KOPT-K1 (cell line): ENCODE measurements around the gene ZNF570.

Experiments used
- H3K27ac ChIP-seq: fragments of 200-600 bp; sonication (generic); 2 replicates; pipeline ENCODE4 v1.5.1; 2016; ENCODE audit warnings: antibody characterized with exemption, mild to moderate bottlenecking, low read depth, low read length; ENCODE audit not compliant: poor library complexity, severe bottlenecking
- H3K36me3 ChIP-seq: fragments of 200-600 bp; sonication (generic); 2 replicates; pipeline ENCODE4 v1.5.1; 2017; ENCODE audit warnings: antibody characterized with exemption, mild to moderate bottlenecking, low read length, moderate library complexity; ENCODE audit not compliant: insufficient read depth
- H3K9me3 ChIP-seq: fragments of 200-600 bp; sonication (generic); 2 replicates; pipeline ENCODE4 v1.5.1; 2017; ENCODE audit warnings: antibody characterized with exemption, low read length, mild to moderate bottlenecking; ENCODE audit not compliant: insufficient read depth, poor library complexity, severe bottlenecking

The ZNF570 gene

DNA sequence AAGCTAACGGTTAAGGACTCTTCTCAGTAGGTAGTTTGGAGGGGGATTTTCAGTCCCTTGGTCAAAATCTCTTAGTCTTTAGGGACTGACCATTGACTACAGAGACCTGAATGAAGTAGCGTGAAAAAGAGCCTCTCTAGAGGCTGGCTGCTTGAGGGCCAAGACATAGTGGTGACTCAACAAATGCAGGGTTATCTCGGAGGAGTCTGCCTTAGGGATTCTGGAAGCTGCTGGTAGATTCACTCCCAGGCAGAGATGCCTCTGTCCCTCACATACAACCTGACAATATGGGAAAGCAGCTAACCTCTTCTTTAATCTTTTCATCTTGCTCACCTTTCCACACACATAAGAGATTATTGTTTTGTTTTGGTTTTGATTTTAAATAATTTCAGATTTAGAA lies 42.7 kb downstream of the ZNF570 start:
- peaks cover 20% of the 10 kb centered on the region for H3K9me3 ChIP-seq
- no peak overlapping the region for H3K27ac ChIP-seq
- H3K36me3 ChIP-seq, result no peaks in the 10 kb centered on the region

- H3K9me3 ChIP-seq, result peaks cover 16% of the 10 kb centered on the region
- H3K36me3 ChIP-seq, result no peaks in the 10 kb centered on the region
- H3K27ac ChIP-seq, result no peak overlapping the region
These were observed 44.2 kb downstream of the ZNF570 start for GRCh38 chr19:37513397-37513796.

- peaks cover 34% of the 10 kb centered on the region for H3K9me3 ChIP-seq
- H3K36me3 ChIP-seq, result no peaks in the 10 kb centered on the region
- H3K27ac ChIP-seq, result no peak overlapping the region
These were observed 50.7 kb downstream of the ZNF570 start for GRCh38 chr19:37519890-37520289.

- Histone ChIP-seq H3K27ac (no peak overlapping the region), H3K36me3 (no peaks in the 10 kb centered on the region), H3K9me3 (peaks cover 53% of the 10 kb centered on the region)
These were observed 68.3 kb downstream of the ZNF570 start for GRCh38 chr19:37537391-37537947.
